IgD-negative memory B cell (primary cell): Measurements from ENCODE around the gene NCBP2. TPM values are rescaled to one million over a fixed set of nuclear protein-coding genes. Genes with fewer than 3 reads are reported as not detected.
"Not testable (repeated sequence)": the region's sequence is repeated elsewhere in the genome, so short reads cannot be mapped to it uniquely, and the experiment has no call there.

Experiments
- H3K27ac Mint-ChIP-seq, 3 donors: one replicate each; pipeline ENCODE4 v1.8.0; 2020 to 2022; ENCODE audit warnings: mild to moderate bottlenecking in 3 of 3, mixed read lengths in 3 of 3, moderate library complexity in 1 of 3
- H3K27me3 Mint-ChIP-seq: one replicate; pipeline ENCODE4 v1.8.0; 2021; ENCODE audit warnings: mixed read lengths
- H3K36me3 Mint-ChIP-seq: one replicate; pipeline ENCODE4 v1.8.0; 2020; ENCODE audit warnings: mild to moderate bottlenecking, mixed read lengths
- H3K4me1 Mint-ChIP-seq, 3 donors: one replicate each; pipeline ENCODE4 v1.8.0; 2020 to 2022; ENCODE audit warnings: mixed read lengths in 3 of 3, mild to moderate bottlenecking in 1 of 3
- H3K4me3 Mint-ChIP-seq, 4 donors: one replicate each; pipeline ENCODE4 v1.8.0; 2020 to 2022; ENCODE audit warnings: mild to moderate bottlenecking in 4 of 4, mixed read lengths in 4 of 4, moderate library complexity in 3 of 4
- H3K9me3 Mint-ChIP-seq, 3 donors: one replicate each; pipeline ENCODE4 v1.8.0; 2020 to 2021; ENCODE audit warnings: mixed read lengths in 3 of 3, mild to moderate bottlenecking in 1 of 3
- polyA plus RNA-seq: library from polyadenylated mRNA; unstranded; fragments of 300-500 nt; fragmentation: Illumina TruSeq; gene quantifications from one replicate; pipeline ENCODE4 v1.2.3, GENCODE V29; 2021

Gene NCBP2
- polyA plus RNA-seq, 1 donor from 2014 or later: 74.1 TPM

DNA sequence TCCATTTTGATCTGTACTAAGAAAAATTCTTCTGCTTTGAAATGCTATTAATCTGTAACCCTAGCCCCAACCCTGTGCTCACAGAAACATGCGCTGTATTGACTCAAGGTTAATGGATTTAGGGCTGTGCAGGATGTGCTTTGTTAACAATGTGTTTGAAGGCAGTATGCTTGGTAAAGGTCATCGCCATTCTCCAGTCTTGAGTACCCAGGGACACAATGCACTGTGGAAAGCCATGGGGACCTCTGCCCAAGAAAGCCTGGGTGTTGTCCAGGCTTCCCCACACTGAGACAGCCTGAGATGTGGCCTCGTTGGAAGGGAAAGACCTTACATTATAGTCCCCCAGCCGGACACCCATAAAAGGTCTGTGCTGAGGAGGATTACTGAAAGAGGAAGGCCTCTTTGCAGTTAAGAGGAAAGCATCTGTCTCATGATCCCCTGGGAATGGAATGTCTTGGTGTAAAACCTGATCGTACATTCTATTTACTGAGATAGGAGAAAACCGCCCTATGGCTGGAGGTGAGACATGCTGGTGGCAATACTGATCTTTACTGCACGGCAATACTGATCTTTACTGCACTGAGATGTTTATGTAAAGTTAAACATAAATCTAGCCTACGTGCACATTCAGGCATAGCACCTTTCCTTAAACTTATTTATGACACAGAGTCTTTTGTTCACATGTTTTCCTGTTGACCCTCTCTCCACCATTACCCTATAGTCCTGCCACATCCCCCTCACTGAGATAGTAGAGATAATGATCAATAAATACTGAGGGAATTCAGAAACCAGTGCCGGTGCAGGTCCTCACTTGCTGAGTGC is 20.0 kb upstream of the NCBP2 start:
- no peaks in the 10 kb centered on the region for H3K9me3 Mint-ChIP-seq
- peak overlapping the region; percentile 13 to 86 (median 36) for H3K4me3 Mint-ChIP-seq
- H3K27ac Mint-ChIP-seq: peak overlapping the region in 2 of 3 donors; percentile 10 to 69
- H3K36me3 Mint-ChIP-seq: peaks cover 2% of the 10 kb centered on the region
- H3K4me1 Mint-ChIP-seq: peaks cover 19 to 20% (median 19%) of the 10 kb centered on the region in 3 donors
- no peaks in the 10 kb centered on the region for H3K27me3 Mint-ChIP-seq

DNA sequence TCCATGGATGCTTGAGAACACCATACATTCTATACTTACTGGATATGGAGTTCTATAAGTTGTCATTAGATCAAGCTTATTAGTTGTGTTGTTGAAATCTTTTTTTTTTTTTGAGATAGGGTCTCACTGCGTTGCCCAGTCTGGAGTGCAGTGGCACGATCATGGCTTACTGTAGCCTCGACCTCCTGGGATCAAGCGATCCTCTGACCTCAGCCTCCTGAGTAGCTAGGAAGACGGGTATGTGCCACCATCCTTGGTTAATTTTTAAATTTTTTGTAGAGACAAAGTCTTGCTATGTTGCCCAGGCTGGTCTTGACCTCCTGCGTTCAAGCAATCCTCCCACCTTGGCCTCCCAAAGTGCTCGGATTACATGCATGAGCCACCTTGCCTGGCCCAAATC is 12.5 kb upstream of the NCBP2 start:
- Mint-ChIP-seq H3K9me3 (peaks cover 0 to 4% (median 2%) of the 10 kb centered on the region in 3 donors), H3K27me3 (peaks cover 1% of the 10 kb centered on the region), H3K36me3 (peaks cover 3% of the 10 kb centered on the region), H3K4me3 (no peak overlapping the region), H3K27ac (no peak overlapping the region), H3K4me1 (no peaks in the 10 kb centered on the region)

DNA sequence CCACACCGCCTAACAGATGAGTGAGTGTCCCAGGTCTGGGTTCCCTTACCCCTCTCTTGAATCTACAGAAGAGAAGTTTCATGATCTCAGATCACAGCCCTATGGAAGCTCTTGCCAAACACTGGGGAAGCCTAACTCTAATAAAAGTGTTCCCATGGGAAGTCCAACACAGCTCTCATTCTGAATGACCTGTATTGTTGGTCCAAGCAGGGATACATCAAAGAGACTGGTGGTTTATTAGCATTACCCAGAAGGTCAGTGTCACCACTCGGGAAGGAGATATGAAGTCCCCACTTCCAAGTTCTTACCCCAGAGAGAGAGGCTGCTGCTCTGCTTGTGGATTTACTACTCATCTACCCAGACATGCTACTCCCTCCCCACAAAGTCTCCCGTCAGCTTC is 9.0 kb upstream of the NCBP2 start:
- H3K4me3 Mint-ChIP-seq: no peak overlapping the region
- peaks cover 0 to 2% (median 0%) of the 10 kb centered on the region in 3 donors for H3K4me1 Mint-ChIP-seq
- H3K27ac Mint-ChIP-seq: no peak overlapping the region
- H3K36me3 Mint-ChIP-seq: peaks cover 1% of the 10 kb centered on the region
- H3K27me3 Mint-ChIP-seq: peaks cover 1% of the 10 kb centered on the region
- peaks cover 0 to 1% (median 0%) of the 10 kb centered on the region in 3 donors for H3K9me3 Mint-ChIP-seq

DNA sequence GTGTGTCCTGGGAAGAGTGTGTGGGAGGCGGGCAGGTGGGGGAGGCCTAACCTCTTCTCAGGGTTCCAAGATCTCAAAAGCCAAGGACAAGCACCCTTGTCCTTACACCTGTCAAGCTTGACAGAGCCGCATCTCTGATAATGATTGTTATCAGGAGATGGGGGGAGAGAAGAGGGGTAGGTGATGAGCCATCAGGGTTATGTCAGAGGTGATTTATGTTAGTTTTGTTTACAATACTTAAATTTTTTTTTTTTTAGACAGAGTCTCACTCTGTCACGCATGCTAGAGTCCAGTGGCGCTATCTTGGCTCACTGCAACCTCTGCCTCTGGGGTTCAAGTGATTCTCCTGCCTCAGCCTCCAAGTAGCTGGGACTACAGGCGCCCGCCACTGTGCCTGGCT is 7.4 kb upstream of the NCBP2 start:
- no peak overlapping the region for H3K4me3 Mint-ChIP-seq
- H3K9me3 Mint-ChIP-seq: no peaks in the 10 kb centered on the region
- H3K4me1 Mint-ChIP-seq: peaks cover 0 to 3% (median 3%) of the 10 kb centered on the region in 3 donors
- H3K27ac Mint-ChIP-seq: peak overlapping the region in 1 of 3 donors; percentile 25
- H3K27me3 Mint-ChIP-seq: peaks cover 1% of the 10 kb centered on the region
- H3K36me3 Mint-ChIP-seq: peaks cover 1% of the 10 kb centered on the region

DNA sequence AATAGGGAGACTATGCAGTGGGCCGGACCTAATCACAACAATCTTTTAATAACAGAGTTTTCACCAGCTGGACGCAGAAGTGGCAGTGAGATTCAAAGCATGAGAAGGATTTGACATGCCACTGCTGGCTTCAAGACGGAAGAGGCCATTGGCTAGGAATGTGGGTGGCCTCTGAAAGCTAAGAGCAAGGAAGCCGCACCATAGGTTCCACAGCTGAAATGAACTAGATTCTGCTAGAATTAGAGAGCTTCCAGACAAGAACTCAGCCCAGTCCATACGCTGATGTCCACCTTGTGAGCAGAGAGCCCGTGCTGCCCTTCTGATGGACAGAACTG is 6.9 kb upstream of the NCBP2 start:
- H3K4me3 Mint-ChIP-seq: peak overlapping the region in 1 of 4 donors; percentile 22
- H3K4me1 Mint-ChIP-seq: peaks cover 0 to 8% (median 6%) of the 10 kb centered on the region in 3 donors
- no peaks in the 10 kb centered on the region for H3K9me3 Mint-ChIP-seq
- H3K27ac Mint-ChIP-seq: no peak overlapping the region
- no peaks in the 10 kb centered on the region for H3K27me3 Mint-ChIP-seq
- no peaks in the 10 kb centered on the region for H3K36me3 Mint-ChIP-seq

DNA sequence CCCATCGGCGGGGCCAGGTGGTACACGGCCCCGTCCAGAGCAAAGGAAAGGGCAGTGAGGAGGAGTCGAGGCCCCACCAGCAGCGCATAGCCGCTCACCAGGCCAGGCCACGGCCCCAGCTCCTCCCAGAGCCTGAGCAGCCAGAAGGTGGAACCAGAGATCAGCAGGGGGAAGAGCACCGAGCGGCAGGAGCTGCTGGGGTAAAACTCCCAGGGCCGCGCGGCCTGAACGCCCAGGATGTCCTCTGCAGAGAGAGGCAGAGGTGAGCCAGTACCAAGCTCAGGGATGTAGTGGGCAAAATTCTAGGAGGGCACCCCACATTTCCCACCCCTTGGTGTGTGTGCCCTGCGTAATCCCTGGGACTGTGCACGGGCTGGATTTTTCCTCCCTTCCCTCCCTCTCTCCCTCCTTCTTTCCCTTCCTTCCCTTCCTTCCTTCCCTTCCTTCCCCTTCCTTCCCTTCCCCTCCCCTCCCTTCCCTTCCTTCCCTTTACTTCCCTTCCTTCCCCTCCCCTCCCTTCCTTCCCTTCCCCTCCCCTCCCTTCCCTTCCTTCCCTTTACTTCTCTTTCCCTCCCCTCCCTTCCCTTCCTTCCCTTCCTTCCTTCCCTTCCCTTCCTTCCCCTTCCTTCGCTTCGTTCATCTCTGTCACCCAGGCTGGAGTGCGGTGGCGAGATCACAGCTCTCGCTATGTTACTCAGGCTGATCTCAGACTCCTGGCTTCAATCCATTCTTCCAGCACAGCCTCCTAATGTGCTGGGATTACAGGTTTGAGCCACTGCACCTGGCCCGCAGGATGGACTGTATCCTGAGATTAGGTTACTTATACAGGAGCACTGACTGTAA is 6.3 kb upstream of the NCBP2 start:
- H3K4me1 Mint-ChIP-seq: peaks cover 0 to 11% (median 10%) of the 10 kb centered on the region in 3 donors
- no peaks in the 10 kb centered on the region for H3K9me3 Mint-ChIP-seq
- no peaks in the 10 kb centered on the region for H3K36me3 Mint-ChIP-seq
- H3K27me3 Mint-ChIP-seq: no peaks in the 10 kb centered on the region
- no peak overlapping the region for H3K27ac Mint-ChIP-seq
- peak overlapping the region in 1 of 4 donors; percentile 22 for H3K4me3 Mint-ChIP-seq

DNA sequence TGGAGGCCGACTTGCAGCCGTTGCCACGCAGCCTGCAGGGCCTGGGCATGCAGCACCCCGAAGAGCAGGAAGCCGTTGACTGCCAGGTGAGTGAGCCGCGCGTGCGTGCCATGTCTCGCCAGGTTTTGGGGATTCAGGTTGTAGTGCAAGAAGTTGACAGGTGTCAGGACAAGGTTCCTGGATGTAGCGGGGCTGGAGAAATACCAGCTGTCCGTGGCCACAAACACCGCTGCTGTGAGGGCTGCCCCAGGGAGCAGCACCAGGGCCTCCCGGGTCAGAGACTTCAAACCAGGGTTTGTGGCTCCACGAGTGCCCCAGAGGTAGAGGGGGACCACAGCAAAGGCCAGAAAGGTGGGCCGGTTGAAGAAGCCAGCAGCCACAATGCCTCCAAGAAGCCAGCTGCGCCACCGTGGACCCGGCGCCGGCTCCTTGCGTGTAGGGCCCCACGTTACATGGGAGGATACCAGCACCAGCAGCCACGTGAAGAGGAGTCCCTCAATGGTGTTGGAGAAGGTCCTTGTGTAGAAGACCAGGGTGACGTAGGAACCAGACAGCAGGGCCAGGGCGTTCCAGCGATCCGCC is 5.6 kb upstream of the NCBP2 start:
- H3K36me3 Mint-ChIP-seq: no peaks in the 10 kb centered on the region
- no peaks in the 10 kb centered on the region for H3K9me3 Mint-ChIP-seq
- H3K27me3 Mint-ChIP-seq: no peaks in the 10 kb centered on the region
- no peak overlapping the region for H3K27ac Mint-ChIP-seq
- peaks cover 5 to 17% (median 15%) of the 10 kb centered on the region in 3 donors for H3K4me1 Mint-ChIP-seq
- no peak overlapping the region for H3K4me3 Mint-ChIP-seq

DNA sequence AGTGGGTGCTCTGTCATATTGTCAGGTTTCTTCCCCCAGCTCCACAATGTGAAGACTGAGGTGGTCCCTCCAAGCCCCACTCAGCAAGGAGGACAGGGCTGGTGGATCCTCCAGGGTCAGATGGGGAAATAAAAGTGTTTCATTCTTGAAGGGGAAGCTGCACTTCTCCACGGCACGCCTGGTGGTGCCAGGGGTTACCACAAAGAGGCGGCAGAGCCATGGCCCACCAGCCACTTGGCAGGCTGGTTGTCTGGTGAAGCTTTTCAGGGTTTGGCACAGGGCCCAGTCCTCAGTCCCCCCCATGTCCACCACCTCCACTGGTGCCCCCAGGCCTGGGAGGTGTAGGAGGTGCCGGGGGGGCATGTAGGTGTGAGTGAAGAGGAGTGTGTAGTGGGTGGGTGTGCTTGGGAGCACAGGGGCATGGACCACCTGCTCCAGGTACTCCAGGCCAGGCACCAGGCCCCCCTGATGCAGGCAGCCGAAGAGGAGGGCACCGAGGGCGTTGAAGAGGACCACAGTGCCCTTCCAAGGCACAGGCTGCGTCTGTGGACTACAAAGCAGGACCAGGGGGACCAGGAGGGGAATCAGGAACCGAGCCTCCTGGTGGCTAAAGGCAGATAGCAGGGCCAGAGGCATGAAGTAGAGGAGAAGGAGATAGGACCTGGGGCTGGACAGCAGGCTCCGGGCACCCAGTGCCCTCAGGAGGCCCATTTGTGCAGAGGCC is 5.0 kb upstream of the NCBP2 start:
- Mint-ChIP-seq H3K4me1 (peaks cover 8 to 19% (median 18%) of the 10 kb centered on the region in 3 donors), H3K27me3 (no peaks in the 10 kb centered on the region), H3K27ac (peak overlapping the region in 1 of 3 donors; percentile 23), H3K4me3 (peak overlapping the region in 1 of 4 donors; percentile 68), H3K36me3 (no peaks in the 10 kb centered on the region), H3K9me3 (no peaks in the 10 kb centered on the region)

DNA sequence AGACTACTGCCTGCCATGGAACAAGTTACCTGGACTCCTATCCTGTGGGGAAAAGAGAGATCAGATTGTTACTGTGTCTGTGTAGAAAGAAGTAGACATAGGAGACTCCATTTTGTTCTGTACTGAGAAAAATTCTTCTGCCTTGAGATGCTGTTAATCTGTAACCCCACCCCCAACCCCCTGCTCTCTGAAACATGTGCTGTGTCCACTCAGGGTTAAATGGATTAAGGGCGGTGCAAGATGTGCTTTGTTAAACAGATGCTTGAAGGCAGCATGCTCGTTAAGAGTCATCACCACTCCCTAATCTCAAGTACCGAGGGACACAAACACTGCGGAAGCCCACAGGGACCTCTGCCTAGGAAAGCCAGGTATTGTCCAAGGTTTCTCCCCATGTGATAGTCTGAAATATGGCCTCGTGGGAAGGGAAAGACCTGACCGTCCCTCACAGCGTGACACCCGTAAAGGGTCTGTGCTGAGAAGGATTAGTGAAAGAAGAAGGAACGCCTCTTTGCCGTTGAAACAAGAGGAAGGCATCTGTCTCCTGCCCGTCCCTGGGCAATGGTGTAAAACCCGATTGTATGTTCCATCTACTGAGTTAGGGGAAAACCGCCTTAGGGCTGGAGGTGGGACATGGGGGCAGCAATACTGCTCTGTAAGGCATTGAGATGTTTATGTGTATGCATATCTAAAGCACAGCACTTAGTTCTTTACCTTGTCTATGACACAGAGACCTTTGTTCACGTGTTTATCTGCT is 1.9 kb upstream of the NCBP2 start:
- peak overlapping the region; percentile 44 to 99 (median 84) for H3K4me3 Mint-ChIP-seq
- H3K9me3 Mint-ChIP-seq, H3K36me3 Mint-ChIP-seq, H3K27me3 Mint-ChIP-seq: not testable (repeated sequence)
- H3K27ac Mint-ChIP-seq: peak overlapping the region; percentile 31 to 73 (median 50)
- H3K4me1 Mint-ChIP-seq: peaks cover 32 to 42% (median 39%) of the 10 kb centered on the region in 3 donors

DNA sequence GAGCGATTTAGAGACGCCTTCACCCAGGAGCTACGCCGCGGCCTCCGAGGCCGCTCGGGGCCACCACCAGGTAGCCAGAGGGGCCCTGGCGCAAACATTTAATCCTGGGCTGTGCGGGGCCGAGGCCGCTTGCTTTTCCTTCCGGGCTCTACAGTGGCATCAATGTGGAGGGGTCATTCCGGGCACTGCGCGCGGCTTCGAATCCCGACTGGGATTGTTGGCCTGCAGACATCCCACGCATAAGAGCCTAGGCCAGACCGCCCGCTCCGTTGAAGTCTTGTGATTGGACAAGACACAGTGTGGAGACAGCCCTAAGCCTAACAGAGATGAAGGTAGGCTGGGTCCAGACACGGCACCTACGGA is 568 bp upstream of the NCBP2 start:
- Mint-ChIP-seq H3K27ac (peak overlapping the region; percentile 97 to 98 (median 97)), H3K4me1 (peaks cover 32 to 44% (median 40%) of the 10 kb centered on the region in 3 donors), H3K27me3 (no peaks in the 10 kb centered on the region), H3K9me3 (no peaks in the 10 kb centered on the region), H3K36me3 (no peaks in the 10 kb centered on the region), H3K4me3 (peak overlapping the region; percentile 94 to 99 (median 96))

DNA sequence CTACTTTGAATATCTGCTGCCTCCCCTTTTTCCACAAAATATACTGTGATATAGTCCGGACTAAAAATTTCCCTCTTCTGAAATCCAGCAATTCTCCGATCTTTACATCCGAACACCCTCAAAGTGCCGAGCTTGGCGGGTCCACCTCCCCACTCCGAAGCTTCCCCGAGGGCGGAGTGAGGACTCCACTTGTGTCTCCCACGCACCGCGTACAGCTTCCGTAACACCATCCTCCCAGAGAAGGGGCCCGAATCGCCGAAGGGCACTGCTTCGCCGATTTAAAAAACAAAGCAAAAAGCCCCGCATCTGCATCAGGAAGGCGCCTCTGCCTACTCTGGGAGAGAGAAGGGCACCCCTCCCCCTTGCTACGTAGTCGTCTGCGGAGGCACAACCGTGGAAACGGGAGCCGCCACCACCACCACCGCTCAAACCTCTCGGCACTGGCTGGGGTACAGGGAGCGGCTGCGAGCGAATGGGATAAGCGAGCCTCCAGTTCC is 551 bp downstream of the NCBP2 start:
- H3K27ac Mint-ChIP-seq: peak overlapping the region; percentile 97 to 98 (median 97)
- H3K27me3 Mint-ChIP-seq: no peaks in the 10 kb centered on the region
- H3K4me1 Mint-ChIP-seq: peaks cover 32 to 44% (median 40%) of the 10 kb centered on the region in 3 donors
- peaks cover 2% of the 10 kb centered on the region for H3K36me3 Mint-ChIP-seq
- no peaks in the 10 kb centered on the region for H3K9me3 Mint-ChIP-seq
- peak overlapping the region; percentile 94 to 99 (median 96) for H3K4me3 Mint-ChIP-seq

DNA sequence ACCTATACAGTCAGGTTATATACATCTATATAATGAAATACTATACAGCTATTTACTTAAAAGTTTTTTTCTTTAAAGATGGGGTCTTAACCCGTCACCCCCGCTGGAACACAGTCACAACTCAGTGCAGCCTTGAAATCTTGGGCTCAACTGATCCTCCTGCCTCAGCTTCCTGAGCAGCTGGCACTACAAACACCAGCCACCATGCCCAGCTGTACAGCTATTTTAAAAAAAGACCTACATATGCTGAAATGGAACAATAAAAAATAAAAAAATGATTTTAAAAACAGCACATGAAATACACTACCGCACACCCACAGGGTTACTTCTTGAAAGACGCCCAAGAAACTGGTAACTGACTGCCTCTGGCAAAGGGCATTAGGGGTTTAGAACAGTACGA is 3.8 kb downstream of the NCBP2 start:
- H3K36me3 Mint-ChIP-seq: peaks cover 2% of the 10 kb centered on the region
- no peak overlapping the region for H3K27ac Mint-ChIP-seq
- H3K9me3 Mint-ChIP-seq: no peaks in the 10 kb centered on the region
- peak overlapping the region in 1 of 4 donors; percentile 97 for H3K4me3 Mint-ChIP-seq
- H3K27me3 Mint-ChIP-seq: no peaks in the 10 kb centered on the region
- H3K4me1 Mint-ChIP-seq: peaks cover 28 to 33% (median 32%) of the 10 kb centered on the region in 3 donors

DNA sequence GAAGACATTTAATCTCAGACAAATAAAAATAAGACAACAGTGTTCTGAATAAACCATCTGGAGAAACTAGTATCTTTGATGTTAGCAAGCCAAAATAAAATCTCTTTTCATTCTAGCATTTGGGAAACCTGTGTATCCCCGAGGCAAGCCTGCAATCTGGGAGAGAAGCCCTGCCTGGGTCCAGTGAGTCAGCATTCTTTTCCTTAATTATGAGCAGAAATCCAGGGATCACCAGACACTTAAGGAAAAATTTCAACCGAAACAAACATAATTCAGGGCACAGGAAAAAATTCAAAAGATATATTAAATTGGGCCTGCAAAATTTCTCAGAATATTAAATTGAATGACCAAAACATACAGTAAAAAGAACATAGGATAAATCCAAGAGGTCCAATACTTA is 4.2 kb downstream of the NCBP2 start:
- Mint-ChIP-seq H3K36me3 (peaks cover 2% of the 10 kb centered on the region), H3K9me3 (no peaks in the 10 kb centered on the region), H3K27ac (no peak overlapping the region), H3K4me1 (peaks cover 26 to 30% (median 29%) of the 10 kb centered on the region in 3 donors), H3K4me3 (peak overlapping the region in 1 of 4 donors; percentile 97), H3K27me3 (no peaks in the 10 kb centered on the region)

DNA sequence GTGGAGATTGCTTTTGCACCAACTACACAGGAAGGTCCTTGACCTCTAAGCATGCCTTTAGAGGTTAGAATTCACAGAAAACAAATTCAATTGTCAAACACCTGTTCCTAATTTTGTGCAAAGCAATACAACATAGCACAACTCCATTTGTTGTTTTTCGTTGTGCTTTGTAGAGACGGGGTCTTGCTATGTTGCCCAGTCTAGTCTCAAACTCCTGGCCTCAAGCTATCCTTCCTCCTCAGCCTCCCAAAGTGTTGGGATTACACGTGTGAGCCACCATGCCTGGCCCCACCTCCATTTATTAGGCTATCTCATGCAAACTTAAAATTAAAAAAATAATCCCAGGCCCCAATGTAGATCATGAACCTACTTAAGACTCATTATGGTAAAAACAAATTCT is 6.0 kb downstream of the NCBP2 start:
- Mint-ChIP-seq H3K4me1 (peaks cover 31 to 34% (median 31%) of the 10 kb centered on the region in 3 donors), H3K9me3 (no peaks in the 10 kb centered on the region), H3K27me3 (no peaks in the 10 kb centered on the region), H3K27ac (peak overlapping the region in 2 of 3 donors; percentile 39 to 40), H3K4me3 (no peak overlapping the region), H3K36me3 (peaks cover 2% of the 10 kb centered on the region)
